Subcutaneous abdominal adipose tissue (tissue), 5 donors: ENCODE results near the gene SLC2A9.

ENCODE experiments used
- H3K27ac ChIP-seq: one replicate; pipeline ENCODE4 v1.7.0; 2013; ENCODE audit warnings: low read depth, mild to moderate bottlenecking, inconsistent platforms, low read length, moderate library complexity
- H3K27me3 ChIP-seq, 5 donors: one replicate each; pipeline ENCODE4 v1.7.0; 2013; ENCODE audit warnings: low read length in 5 of 5, inconsistent platforms in 1 of 5; ENCODE audit not compliant: control insufficient read depth in 5 of 5, insufficient read depth in 4 of 5
- H3K36me3 ChIP-seq, 5 donors: one replicate each; pipeline ENCODE4 v1.7.0; 2013; ENCODE audit warnings: low read length in 5 of 5; ENCODE audit not compliant: control insufficient read depth in 5 of 5, insufficient read depth in 5 of 5
- H3K4me1 ChIP-seq, 5 donors: one replicate each; pipeline ENCODE4 v1.7.0; 2013; ENCODE audit warnings: low read length in 5 of 5, mild to moderate bottlenecking in 3 of 5, moderate library complexity in 1 of 5; ENCODE audit not compliant: control insufficient read depth in 5 of 5, insufficient read depth in 5 of 5
- H3K4me3 ChIP-seq, 5 donors: one replicate each; pipeline ENCODE4 v1.7.0; 2013; ENCODE audit warnings: low read length in 5 of 5, low read depth in 1 of 5
- H3K9ac ChIP-seq, 5 donors: one replicate each; pipeline ENCODE4 v1.7.0; 2013; ENCODE audit warnings: low read length in 5 of 5, mild to moderate bottlenecking in 4 of 5, moderate library complexity in 3 of 5
- H3K9me3 ChIP-seq, 5 donors: one replicate each; pipeline ENCODE4 v1.7.0; 2013; ENCODE audit warnings: low read length in 5 of 5; ENCODE audit not compliant: control insufficient read depth in 5 of 5
- donor health status: healthy.
- donor health status: healthy.
- donor health status: healthy.
- donor health status: healthy.
- donor health status: healthy.

Gene SLC2A9

DNA sequence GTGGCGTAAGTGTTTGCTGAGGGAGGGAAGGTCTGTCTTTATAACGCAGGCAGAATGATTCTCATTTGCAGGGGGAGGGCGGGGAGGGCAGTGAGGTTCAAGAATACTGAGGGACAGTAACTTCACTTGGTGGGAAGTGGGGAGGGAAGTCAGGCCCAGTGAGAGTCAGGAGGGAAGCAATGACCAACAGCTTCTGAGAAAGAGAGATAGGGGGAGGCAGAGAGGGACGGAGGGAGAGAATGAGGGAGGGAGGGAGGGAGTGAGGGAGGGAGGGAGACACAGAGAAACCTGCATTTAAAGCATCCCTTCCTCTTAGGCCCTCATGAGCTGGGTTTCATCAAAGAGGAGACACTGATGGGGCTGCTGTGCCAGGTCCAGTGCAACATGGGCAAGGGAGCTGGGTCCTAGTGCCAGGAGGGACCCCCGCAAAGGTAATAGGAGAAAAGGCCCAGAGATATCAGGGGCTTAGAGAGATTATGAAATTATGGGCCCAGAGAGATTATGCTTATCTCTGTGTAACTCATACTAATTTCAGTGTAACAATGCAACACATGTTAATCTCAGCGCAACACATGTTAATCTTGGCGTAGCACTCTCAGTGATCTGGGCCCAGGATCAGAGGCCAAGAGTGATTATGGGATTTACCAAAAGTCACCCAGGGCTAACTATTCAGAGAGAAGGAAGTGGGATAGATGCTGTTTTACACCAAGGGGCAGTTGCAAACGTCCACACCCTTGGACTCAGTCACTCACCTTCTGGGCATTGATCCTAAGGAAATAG is 127.8 kb downstream of the SLC2A9 start:
- Histone ChIP-seq H3K9me3 (no peaks in the 10 kb centered on the region), H3K4me1 (peaks cover 0 to 22% (median 2%) of the 10 kb centered on the region in 5 donors), H3K27me3 (peaks cover 0 to 7% (median 0%) of the 10 kb centered on the region in 5 donors), H3K9ac (no peak overlapping the region), H3K36me3 (no peaks in the 10 kb centered on the region), H3K27ac (no peak overlapping the region), H3K4me3 (no peak overlapping the region)

GRCh38 chr4:9891740-9892139 is 129.6 kb downstream of the SLC2A9 start:
- H3K9me3 ChIP-seq, result no peaks in the 10 kb centered on the region
- H3K27me3 ChIP-seq, result peaks cover 0 to 7% (median 0%) of the 10 kb centered on the region in 5 donors
- peaks cover 0 to 2% (median 0%) of the 10 kb centered on the region in 5 donors for H3K36me3 ChIP-seq
- H3K9ac ChIP-seq, result no peak overlapping the region
- H3K27ac ChIP-seq, result no peak overlapping the region
- H3K4me1 ChIP-seq, result peaks cover 0 to 23% (median 0%) of the 10 kb centered on the region in 5 donors
- no peak overlapping the region for H3K4me3 ChIP-seq

- no peak overlapping the region for H3K9ac ChIP-seq
- H3K27me3 ChIP-seq, result peaks cover 0 to 7% (median 0%) of the 10 kb centered on the region in 5 donors
- peaks cover 0 to 3% (median 0%) of the 10 kb centered on the region in 5 donors for H3K36me3 ChIP-seq
- H3K27ac ChIP-seq, result no peak overlapping the region
- no peak overlapping the region for H3K4me3 ChIP-seq
- H3K9me3 ChIP-seq, result no peaks in the 10 kb centered on the region
- H3K4me1 ChIP-seq, result peaks cover 0 to 23% (median 0%) of the 10 kb centered on the region in 5 donors
These were observed 130.2 kb downstream of the SLC2A9 start for GRCh38 chr4:9891056-9891455.

DNA sequence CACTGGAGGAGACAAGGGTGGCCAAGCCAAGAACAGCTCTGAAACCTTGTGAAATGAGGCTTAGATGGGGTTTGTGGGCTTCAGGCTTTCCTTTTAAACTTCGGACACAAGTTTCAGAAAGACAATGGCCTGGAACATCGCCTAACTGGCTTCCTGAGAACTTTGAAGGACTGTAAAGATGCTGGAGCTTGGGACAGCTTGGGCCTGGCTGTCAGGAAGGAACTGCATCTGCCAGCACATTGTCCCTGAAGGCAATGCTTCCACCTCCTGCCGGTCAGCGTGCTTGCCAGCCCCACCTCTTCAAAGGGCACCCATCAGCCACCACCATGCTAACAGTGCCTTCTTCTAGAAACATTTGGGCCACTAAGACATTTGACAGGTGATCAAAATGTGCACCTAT is 132.0 kb downstream of the SLC2A9 start:
- Histone ChIP-seq H3K27ac (no peak overlapping the region), H3K36me3 (peaks cover 0 to 3% (median 0%) of the 10 kb centered on the region in 5 donors), H3K4me1 (peaks cover 0 to 23% (median 0%) of the 10 kb centered on the region in 5 donors), H3K27me3 (peaks cover 0 to 7% (median 0%) of the 10 kb centered on the region in 5 donors), H3K9ac (no peak overlapping the region), H3K9me3 (no peaks in the 10 kb centered on the region), H3K4me3 (no peak overlapping the region)

GRCh38 chr4:9885958-9886357 is 135.3 kb downstream of the SLC2A9 start:
- H3K4me3 ChIP-seq, result no peak overlapping the region
- peaks cover 0 to 2% (median 0%) of the 10 kb centered on the region in 5 donors for H3K27me3 ChIP-seq
- peaks cover 0 to 2% (median 0%) of the 10 kb centered on the region in 5 donors for H3K9me3 ChIP-seq
- peaks cover 0 to 21% (median 0%) of the 10 kb centered on the region in 5 donors for H3K4me1 ChIP-seq
- H3K36me3 ChIP-seq, result peaks cover 0 to 3% (median 0%) of the 10 kb centered on the region in 5 donors
- no peak overlapping the region for H3K9ac ChIP-seq
- H3K27ac ChIP-seq, result no peak overlapping the region

GRCh38 chr4:9880406-9881197 is 140.7 kb downstream of the SLC2A9 start:
- H3K9me3 ChIP-seq, result peaks cover 0 to 2% (median 0%) of the 10 kb centered on the region in 5 donors
- H3K9ac ChIP-seq, result no peak overlapping the region
- H3K36me3 ChIP-seq, result peaks cover 0 to 3% (median 0%) of the 10 kb centered on the region in 5 donors
- no peak overlapping the region for H3K4me3 ChIP-seq
- H3K27ac ChIP-seq, result no peak overlapping the region
- peaks cover 0 to 9% (median 0%) of the 10 kb centered on the region in 5 donors for H3K4me1 ChIP-seq
- no peaks in the 10 kb centered on the region for H3K27me3 ChIP-seq

DNA sequence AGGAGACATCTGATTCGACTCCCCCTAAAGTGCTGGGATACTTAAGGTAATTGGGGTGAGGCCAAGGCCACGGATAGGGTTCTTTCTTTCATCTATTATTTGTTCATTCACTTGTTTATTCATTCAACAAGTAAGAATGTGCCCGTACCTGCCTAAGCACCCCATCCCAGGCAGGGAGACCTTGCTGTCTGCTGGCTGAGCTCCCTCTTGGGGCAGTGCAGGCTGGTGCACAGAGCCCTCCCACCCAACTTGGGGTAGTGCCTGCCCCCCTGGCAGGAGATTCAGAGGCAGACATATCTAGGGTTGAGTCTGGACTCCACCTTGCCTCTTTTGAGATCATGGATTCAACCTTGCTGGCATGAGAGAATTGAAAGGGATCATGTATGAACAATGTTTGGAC is 144.2 kb downstream of the SLC2A9 start:
- H3K27ac ChIP-seq, result no peak overlapping the region
- no peak overlapping the region for H3K9ac ChIP-seq
- H3K27me3 ChIP-seq, result no peaks in the 10 kb centered on the region
- H3K4me1 ChIP-seq, result peaks cover 0 to 9% (median 0%) of the 10 kb centered on the region in 5 donors
- H3K36me3 ChIP-seq, result peaks cover 0 to 3% (median 0%) of the 10 kb centered on the region in 5 donors
- H3K4me3 ChIP-seq, result no peak overlapping the region
- H3K9me3 ChIP-seq, result no peaks in the 10 kb centered on the region

DNA sequence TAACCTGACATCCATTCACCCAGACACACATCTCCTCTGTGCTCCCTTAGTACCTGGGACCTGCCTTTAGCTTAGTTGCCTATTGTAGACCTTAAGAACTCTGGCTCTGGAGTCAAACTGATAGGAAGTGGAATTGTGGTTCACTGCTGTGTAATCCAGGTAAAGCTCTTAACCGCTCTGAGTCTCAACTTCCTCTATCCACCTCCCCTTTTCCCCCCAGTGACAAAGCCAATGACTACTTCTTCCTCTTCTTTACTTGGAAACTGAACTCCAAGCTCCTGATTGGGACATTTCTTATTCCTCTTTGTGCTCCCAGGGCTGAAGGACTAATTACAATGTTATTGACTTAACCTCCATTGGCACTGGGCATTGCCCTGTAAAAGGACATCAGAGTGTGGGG is 145.8 kb downstream of the SLC2A9 start:
- H3K27ac ChIP-seq, result no peak overlapping the region
- no peaks in the 10 kb centered on the region for H3K9me3 ChIP-seq
- no peak overlapping the region for H3K9ac ChIP-seq
- peaks cover 0 to 3% (median 0%) of the 10 kb centered on the region in 5 donors for H3K36me3 ChIP-seq
- H3K27me3 ChIP-seq, result no peaks in the 10 kb centered on the region
- H3K4me1 ChIP-seq, result peaks cover 0 to 7% (median 0%) of the 10 kb centered on the region in 5 donors
- H3K4me3 ChIP-seq, result no peak overlapping the region

DNA sequence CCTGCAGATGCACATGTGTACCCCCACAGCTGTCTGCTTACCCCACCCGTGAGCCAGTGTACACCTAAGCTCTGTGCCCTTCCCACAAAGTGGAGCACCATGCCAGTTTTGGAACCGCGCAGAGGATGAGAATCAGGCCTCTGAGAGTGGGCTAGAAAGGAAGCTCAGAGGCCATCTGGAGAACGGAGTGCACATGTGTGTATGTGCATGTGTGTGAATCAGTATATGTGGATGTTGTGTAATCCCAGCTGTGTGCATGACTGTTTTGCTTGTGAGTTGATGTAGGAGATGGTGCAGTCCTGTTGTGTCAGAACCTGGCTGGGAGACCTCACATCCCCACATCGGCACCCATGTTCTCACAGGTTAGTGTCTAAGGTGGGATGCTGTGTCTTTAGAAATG is 146.9 kb downstream of the SLC2A9 start:
- Histone ChIP-seq H3K4me3 (no peak overlapping the region), H3K9me3 (peaks cover 0 to 7% (median 4%) of the 10 kb centered on the region in 5 donors), H3K4me1 (no peaks in the 10 kb centered on the region), H3K9ac (no peak overlapping the region), H3K27me3 (no peaks in the 10 kb centered on the region), H3K36me3 (peaks cover 0 to 3% (median 0%) of the 10 kb centered on the region in 5 donors), H3K27ac (no peak overlapping the region)
